Endothelial cell of umbilical vein (primary cell): ENCODE data around the gene IKZF1.

Experiments
- POLR2AphosphoS5 ChIP-seq: IDR thresholded peaks from 2 replicates; pipeline ENCODE4 v1.6.1; 2012; ENCODE audit warnings: low read depth, mild to moderate bottlenecking, control low read depth, low read length, moderate library complexity; ENCODE audit not compliant: insufficient read depth
- TF ChIP-seq, protein P1 (sequence below), 2 donors: IDR thresholded peaks; 1 replicate in 1 of 2; 2 replicates in 1 of 2; pipeline ENCODE4 v1.5.1; 2011; ENCODE audit warnings: low read length in 2 of 2, mild to moderate bottlenecking in 2 of 2, moderate library complexity in 2 of 2, control low read depth in 1 of 2, inconsistent platforms in 1 of 2, low read depth in 1 of 2; ENCODE audit not compliant: insufficient read depth in 1 of 2; ENCODE audit errors: extremely low read depth in 1 of 2

DNA sequence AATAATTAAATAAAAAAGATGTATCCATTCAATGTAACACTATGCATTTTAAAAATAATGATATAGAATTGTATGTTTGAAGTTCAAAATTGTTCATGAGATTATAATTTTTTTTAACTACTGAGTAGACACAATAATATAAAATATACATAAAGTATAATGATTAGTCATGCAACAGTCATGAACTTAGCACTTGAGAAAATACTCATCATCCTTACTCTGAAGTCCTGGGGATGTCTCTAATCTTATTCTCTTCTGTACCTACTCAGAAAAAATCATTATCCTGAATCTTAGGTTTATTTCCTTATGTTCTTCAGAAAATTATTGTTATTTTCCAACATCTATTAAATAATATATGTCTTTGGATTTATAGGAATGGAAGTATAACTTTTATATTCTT, 26.4 kb upstream of the IKZF1 start:
- TF ChIP-seq POLR2AphosphoS5: no peak
- TF ChIP-seq, protein P1, sequence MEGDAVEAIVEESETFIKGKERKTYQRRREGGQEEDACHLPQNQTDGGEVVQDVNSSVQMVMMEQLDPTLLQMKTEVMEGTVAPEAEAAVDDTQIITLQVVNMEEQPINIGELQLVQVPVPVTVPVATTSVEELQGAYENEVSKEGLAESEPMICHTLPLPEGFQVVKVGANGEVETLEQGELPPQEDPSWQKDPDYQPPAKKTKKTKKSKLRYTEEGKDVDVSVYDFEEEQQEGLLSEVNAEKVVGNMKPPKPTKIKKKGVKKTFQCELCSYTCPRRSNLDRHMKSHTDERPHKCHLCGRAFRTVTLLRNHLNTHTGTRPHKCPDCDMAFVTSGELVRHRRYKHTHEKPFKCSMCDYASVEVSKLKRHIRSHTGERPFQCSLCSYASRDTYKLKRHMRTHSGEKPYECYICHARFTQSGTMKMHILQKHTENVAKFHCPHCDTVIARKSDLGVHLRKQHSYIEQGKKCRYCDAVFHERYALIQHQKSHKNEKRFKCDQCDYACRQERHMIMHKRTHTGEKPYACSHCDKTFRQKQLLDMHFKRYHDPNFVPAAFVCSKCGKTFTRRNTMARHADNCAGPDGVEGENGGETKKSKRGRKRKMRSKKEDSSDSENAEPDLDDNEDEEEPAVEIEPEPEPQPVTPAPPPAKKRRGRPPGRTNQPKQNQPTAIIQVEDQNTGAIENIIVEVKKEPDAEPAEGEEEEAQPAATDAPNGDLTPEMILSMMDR (IDR thresholded peaks at IDR 0.05; ENCODE audit: extremely low read depth in 1 of 2, insufficient read depth in 1 of 2, low read depth in 1 of 2, low read length in 2 of 2): no peak
